Endothelial cell (in vitro differentiated cells): Measurements from ENCODE around the gene ZNF267. TPM values are rescaled to one million over a fixed set of nuclear protein-coding genes. Genes with fewer than 3 reads are reported as not detected.

Experiments
- DNase-seq: peaks from one replicate; pipeline ENCODE4 v3.0.0; 2021; ENCODE audit warnings: low spot score
- H3K27ac Mint-ChIP-seq: one replicate; pipeline ENCODE4 v1.8.0; 2021; ENCODE audit warnings: mixed read lengths, inconsistent platforms; ENCODE audit not compliant: unreplicated experiment
- H3K27me3 Mint-ChIP-seq: one replicate; pipeline ENCODE4 v1.8.0; 2021; ENCODE audit warnings: mild to moderate bottlenecking, moderate library complexity, mixed read lengths, inconsistent platforms; ENCODE audit not compliant: unreplicated experiment
- H3K36me3 Mint-ChIP-seq: one replicate; pipeline ENCODE4 v1.8.0; 2021; ENCODE audit warnings: mild to moderate bottlenecking, low read depth, mixed read lengths, inconsistent platforms; ENCODE audit not compliant: unreplicated experiment
- H3K4me1 Mint-ChIP-seq: one replicate; pipeline ENCODE4 v1.8.0; 2021; ENCODE audit warnings: mild to moderate bottlenecking, mixed read lengths, inconsistent platforms; ENCODE audit not compliant: unreplicated experiment
- H3K4me3 Mint-ChIP-seq: one replicate; pipeline ENCODE4 v1.8.0; 2021; ENCODE audit warnings: mild to moderate bottlenecking, mixed read lengths, inconsistent platforms; ENCODE audit not compliant: unreplicated experiment
- H3K9me3 Mint-ChIP-seq: one replicate; pipeline ENCODE4 v1.8.0; 2021; ENCODE audit warnings: mixed read lengths, inconsistent platforms; ENCODE audit not compliant: unreplicated experiment
- total RNA-seq: library from RNA; stranded (reverse); fragmentation: NEBNext Ultra II Directional; extraction: Animal tissue kit (Norgen Biotek cat#: 25700); gene quantifications from one replicate; pipeline ENCODE4 v1.2.1, GENCODE V29; 2021; ENCODE audit not compliant: unreplicated experiment
- TF ChIP-seq, protein P1 (sequence below): fragments of 200-600 bp; sonication (generic); IDR thresholded peaks from one replicate; pipeline ENCODE4 v1.5.0; 2021; ENCODE audit warnings: antibody characterized with exemption; ENCODE audit not compliant: unreplicated experiment

Gene ZNF267
- total RNA-seq, 1 donor from 2014 or later: 23.1 TPM

DNA sequence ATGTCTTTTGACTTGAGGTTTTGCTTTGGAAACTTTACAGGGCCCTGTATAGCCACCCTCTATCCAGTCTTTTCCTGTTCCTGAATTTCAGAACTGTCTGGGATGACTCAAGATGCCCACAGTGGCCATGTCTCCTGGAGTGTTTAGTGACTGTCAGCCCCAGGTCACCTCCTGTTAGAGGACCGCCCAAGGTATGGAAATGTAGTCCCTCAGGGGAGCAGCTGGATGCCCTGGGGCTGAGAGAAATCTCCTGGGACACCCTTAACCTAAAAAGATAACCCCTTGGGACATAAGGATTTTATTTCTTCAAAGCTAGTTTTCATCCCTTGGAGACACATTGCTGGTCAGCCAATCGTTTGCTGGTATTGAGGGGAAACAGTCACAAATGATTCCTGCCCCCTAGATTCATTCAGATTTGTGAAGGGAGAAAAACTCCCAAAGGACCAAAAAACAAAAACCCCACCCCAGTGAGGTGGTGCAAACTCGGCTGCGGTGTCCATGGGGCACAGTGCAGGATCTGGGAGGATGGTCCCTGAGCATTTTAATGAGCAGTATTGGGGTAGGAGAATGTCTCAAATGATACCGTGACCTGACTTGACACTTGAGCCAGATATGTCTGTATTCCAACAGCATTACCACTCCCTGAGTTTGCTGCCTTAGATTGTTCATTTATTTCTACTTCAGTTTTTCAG is 1.7 kb downstream of the ZNF267 start:
- Mint-ChIP-seq H3K4me1 (peaks cover 25% of the 10 kb centered on the region), H3K36me3 (peaks cover 25% of the 10 kb centered on the region), H3K4me3 (peak overlapping the region; percentile 90), H3K27ac (peak overlapping the region; percentile 3), H3K9me3 (no peaks in the 10 kb centered on the region), H3K27me3 (peaks cover 9% of the 10 kb centered on the region)
- TF ChIP-seq, protein P1, sequence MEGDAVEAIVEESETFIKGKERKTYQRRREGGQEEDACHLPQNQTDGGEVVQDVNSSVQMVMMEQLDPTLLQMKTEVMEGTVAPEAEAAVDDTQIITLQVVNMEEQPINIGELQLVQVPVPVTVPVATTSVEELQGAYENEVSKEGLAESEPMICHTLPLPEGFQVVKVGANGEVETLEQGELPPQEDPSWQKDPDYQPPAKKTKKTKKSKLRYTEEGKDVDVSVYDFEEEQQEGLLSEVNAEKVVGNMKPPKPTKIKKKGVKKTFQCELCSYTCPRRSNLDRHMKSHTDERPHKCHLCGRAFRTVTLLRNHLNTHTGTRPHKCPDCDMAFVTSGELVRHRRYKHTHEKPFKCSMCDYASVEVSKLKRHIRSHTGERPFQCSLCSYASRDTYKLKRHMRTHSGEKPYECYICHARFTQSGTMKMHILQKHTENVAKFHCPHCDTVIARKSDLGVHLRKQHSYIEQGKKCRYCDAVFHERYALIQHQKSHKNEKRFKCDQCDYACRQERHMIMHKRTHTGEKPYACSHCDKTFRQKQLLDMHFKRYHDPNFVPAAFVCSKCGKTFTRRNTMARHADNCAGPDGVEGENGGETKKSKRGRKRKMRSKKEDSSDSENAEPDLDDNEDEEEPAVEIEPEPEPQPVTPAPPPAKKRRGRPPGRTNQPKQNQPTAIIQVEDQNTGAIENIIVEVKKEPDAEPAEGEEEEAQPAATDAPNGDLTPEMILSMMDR: no peak
- DNase-seq: no peak

DNA sequence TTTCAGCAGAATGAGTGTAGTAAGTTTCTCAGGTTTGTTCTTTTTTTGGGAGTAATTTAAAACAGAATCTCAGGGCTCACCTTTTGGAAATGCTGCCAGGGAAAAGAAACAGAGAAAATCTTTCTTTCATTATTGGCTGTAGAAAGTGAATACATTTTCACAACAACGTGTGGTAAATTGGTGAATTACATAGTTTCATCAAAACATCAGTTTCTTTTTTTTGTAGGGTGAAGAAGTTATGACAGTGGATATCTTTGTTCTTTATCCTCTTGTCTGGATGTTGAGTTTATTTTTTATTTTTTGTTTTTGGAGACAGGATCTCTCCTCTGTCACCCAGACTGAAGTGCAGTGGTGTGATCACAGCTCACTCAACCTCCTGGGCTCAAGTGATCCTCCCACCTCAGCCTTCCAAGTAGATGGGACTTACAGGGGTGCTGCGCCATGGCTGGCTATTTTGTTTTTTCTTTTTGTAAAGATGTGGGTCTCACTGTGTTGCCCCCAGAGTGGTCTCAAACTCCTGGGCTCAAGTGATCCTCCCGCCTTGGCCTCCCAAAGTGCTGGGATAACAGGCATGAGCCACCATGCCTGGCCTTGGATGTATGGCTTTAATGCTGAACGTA is 2.4 kb downstream of the ZNF267 start:
- TF ChIP-seq, protein P1: no peak
- peaks cover 25% of the 10 kb centered on the region for H3K36me3 Mint-ChIP-seq
- H3K9me3 Mint-ChIP-seq: no peaks in the 10 kb centered on the region
- H3K27me3 Mint-ChIP-seq: peaks cover 9% of the 10 kb centered on the region
- no peak for DNase-seq
- H3K4me3 Mint-ChIP-seq: no peak overlapping the region
- no peak overlapping the region for H3K27ac Mint-ChIP-seq
- peaks cover 18% of the 10 kb centered on the region for H3K4me1 Mint-ChIP-seq

DNA sequence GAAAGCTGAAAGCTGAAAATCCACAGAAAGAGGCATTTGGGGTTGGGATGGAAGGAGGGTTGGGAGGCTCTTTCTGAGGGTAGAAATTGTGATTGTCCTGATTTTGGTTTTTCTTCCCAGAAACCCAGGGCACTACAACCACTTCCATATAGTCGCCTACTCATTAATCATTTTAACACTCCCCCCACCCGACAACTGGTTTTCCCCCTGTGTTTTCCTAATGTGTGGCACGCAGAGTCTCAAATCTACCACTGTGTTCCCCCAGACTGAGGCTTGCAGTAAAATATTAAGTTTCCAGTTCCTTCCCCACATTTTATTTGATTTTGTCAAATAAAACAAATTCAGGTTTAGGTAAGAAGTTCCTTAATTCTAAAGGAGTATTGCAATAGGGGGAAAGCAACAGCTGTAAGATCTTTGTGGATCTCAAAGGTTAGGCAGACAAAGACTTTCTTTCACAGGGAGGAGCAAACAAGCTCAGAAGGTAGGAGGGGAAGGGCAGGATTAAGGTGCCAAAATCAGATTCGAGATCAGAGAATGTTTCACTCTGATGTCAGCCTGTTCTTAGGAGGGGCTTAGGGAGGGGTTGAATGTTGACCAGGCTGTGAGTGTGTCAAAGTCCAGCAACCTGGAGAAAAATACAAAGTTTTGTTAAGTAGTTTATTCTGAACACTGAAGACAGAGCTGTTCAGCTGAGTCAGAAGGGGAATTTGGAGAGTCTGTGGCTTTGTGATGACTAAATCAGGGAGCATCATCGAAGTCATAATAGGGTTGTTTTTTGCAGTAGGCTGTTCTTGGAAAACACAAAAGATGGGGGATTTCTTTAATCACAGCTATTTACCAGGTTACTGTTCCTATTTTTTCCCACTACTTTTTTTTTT is 3.6 kb downstream of the ZNF267 start:
- Mint-ChIP-seq H3K27me3 (peaks cover 9% of the 10 kb centered on the region), H3K27ac (peak overlapping the region; percentile 27), H3K4me1 (peaks cover 18% of the 10 kb centered on the region), H3K36me3 (peaks cover 25% of the 10 kb centered on the region), H3K4me3 (no peak overlapping the region), H3K9me3 (no peaks in the 10 kb centered on the region)
- no peak for DNase-seq
- TF ChIP-seq, protein P1: no peak

DNA sequence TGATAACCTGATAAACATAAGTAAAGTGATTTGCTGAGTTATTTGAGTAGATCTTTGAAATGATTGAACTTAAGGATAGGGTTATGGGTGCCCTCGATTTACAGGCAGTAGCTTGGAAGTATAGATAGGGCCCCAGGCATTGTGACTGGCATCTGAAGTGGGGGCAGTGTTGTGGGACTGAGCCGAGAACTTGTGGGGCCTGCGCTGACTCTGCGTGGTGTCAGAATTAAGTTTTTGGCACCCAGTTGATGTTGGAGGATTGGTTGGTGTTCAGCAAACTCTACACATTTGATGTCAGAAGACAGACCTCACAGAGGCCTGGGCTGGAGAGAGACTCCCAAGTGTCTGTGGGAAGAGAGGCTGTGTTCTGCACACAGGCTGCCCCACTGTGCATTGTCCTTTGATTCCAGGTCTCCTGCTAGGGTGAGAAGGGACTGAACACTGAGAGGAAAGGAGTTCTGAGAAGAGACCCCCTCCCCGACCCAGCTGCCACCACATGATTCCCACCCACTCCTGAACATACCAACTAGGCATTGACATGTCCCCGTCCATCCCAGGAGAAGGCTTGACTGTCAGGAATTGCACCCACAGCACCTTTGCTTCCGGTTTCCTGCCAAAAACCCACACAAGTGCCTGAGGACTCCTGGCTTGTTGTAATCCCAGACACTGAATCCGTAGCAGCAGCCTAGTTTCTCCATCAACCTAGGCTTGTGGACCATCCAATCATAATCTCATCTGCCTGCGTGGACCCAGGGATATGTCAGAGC is 4.5 kb downstream of the ZNF267 start:
- H3K27me3 Mint-ChIP-seq: peaks cover 6% of the 10 kb centered on the region
- no peak overlapping the region for H3K27ac Mint-ChIP-seq
- TF ChIP-seq, protein P1: no peak
- H3K36me3 Mint-ChIP-seq: peaks cover 25% of the 10 kb centered on the region
- no peak for DNase-seq
- peaks cover 18% of the 10 kb centered on the region for H3K4me1 Mint-ChIP-seq
- H3K9me3 Mint-ChIP-seq: no peaks in the 10 kb centered on the region
- no peak overlapping the region for H3K4me3 Mint-ChIP-seq
